HepG2 (cell line): ENCODE results near the gene MDH1B. TPM values are rescaled to one million over a fixed set of nuclear protein-coding genes. Genes with fewer than 3 reads are reported as not detected.
A peak's percentile ranks its signal among the peaks of the same experiment; 100 is the strongest.

ENCODE experiments used
- ATAC-seq: fragments of 200-7000 bp; cut with Tn5 transposase; 3 replicates; pipeline ENCODE4 v1.9.1; 2020; ENCODE audit warnings: mild to moderate bottlenecking, moderate library complexity
- BruUV-seq: library from RNA; stranded (reverse); fragments of 400-500 nt; replicated peaks from 2 replicates; lab custom pipeline; 2021; lab: Mats Ljungman, UMichigan
- CTCF ChIA-PET: fragments of 300-600 bp; formaldehyde crosslinking; extraction: SDS; loops from one replicate; lab custom pipeline; 2021; ENCODE audit warnings: low total read pairs, inconsistent platforms, low intra/inter-chr PET ratio; lab: Yijun Ruan, JAX
- POLR2A ChIA-PET: fragments of 350-600 bp; sonication (Branson Sonifier 250); formaldehyde crosslinking; loops from one replicate; lab custom pipeline; 2020; ENCODE audit warnings: antibody characterized with exemption, inconsistent platforms; lab: Yijun Ruan, JAX
- DNase-seq: peaks from one replicate; pipeline ENCODE4 v3.0.0-alpha.2; 2015; ENCODE audit warnings: low spot score
- FAIRE-seq: peaks from 3 replicates; lab custom pipeline; 2011; peaks lifted over from hg19 to GRCh38; lab: Jason Lieb, UNC
- H2AFZ ChIP-seq: one replicate; pipeline ENCODE4 v1.6.1; 2011; ENCODE audit warnings: low read length, inconsistent platforms
- H3K27ac ChIP-seq: fragments of 300-600 bp; 3 replicates; pipeline ENCODE4 v1.8.0; 2011; ENCODE audit warnings: mixed run types, mild to moderate bottlenecking, mixed read lengths, low read length, inconsistent platforms; ENCODE audit not compliant: insufficient read depth; ENCODE audit errors: extremely low read length
- H3K27me3 ChIP-seq, 2 experiments: fragments of 200-600 bp in 1 of 2; 2 replicates in 1 of 2; 3 replicates in 1 of 2; pipeline versions ENCODE4 v1.6.0 to v1.8.0; 2011; ENCODE audit warnings: low read length in 2 of 2, mild to moderate bottlenecking in 2 of 2, moderate library complexity in 2 of 2, inconsistent platforms in 1 of 2; ENCODE audit not compliant: insufficient read depth in 2 of 2, control insufficient read depth in 1 of 2
- H3K36me3 ChIP-seq, 2 experiments: fragments of 200-600 bp in 1 of 2; replicated peaks in 1 of 2; 2 replicates in 1 of 2; 3 replicates in 1 of 2; pipeline versions ENCODE4 v1.5.1 to v1.8.0; 2011; ENCODE audit warnings: low read length in 2 of 2, inconsistent platforms in 1 of 2; ENCODE audit not compliant: insufficient read depth in 2 of 2, control insufficient read depth in 1 of 2
- H3K4me1 ChIP-seq: 2 replicates; pipeline ENCODE4 v1.5.1; 2012; ENCODE audit warnings: low read length, inconsistent platforms; ENCODE audit not compliant: insufficient read depth
- H3K4me2 ChIP-seq: 2 replicates; pipeline ENCODE4 v1.6.0; 2011; ENCODE audit warnings: low read depth, low read length, inconsistent platforms
- H3K4me3 ChIP-seq, 3 experiments: fragments of 200-600 bp in 1 of 3; sonication (generic), shearing (Covaris generic) in 1 of 3; replicated peaks in 1 of 3; 2 replicates each; pipeline ENCODE4 v1.5.1; 2011 to 2016; ENCODE audit warnings: low read length in 3 of 3, inconsistent platforms in 2 of 3, low read depth in 2 of 3, mild to moderate bottlenecking in 2 of 3, control low read depth in 1 of 3, mixed read lengths in 1 of 3; ENCODE audit not compliant: insufficient read depth in 1 of 3
- H3K79me2 ChIP-seq: one replicate; pipeline ENCODE4 v1.6.1; 2011; ENCODE audit warnings: low read length, inconsistent platforms; ENCODE audit not compliant: insufficient read depth
- H3K9ac ChIP-seq: 2 replicates; pipeline ENCODE4 v1.6.0; 2011; ENCODE audit warnings: mild to moderate bottlenecking, low read depth, low read length, inconsistent platforms; ENCODE audit not compliant: insufficient read depth
- H3K9me3 ChIP-seq: 2 replicates; pipeline ENCODE4 v1.5.1; 2012; ENCODE audit warnings: mild to moderate bottlenecking, low read length
- H4K20me1 ChIP-seq: 2 replicates; pipeline ENCODE4 v1.6.0; 2011; ENCODE audit warnings: inconsistent platforms, mild to moderate bottlenecking, low read length, moderate library complexity; ENCODE audit not compliant: insufficient read depth
- CHD4 ChIP-seq: fragments of 200-600 bp; sonication (generic); IDR thresholded peaks from 2 replicates; pipeline ENCODE4 v1.7.0; 2017; ENCODE audit warnings: mild to moderate bottlenecking, low read length, borderline replicate concordance
- HIVEP1 ChIP-seq: sonication (generic); formaldehyde crosslinking; IDR thresholded peaks from 2 replicates; pipeline ENCODE4 v1.4.0; 2020; ENCODE audit warnings: mild to moderate bottlenecking, missing genetic modification reagents
- in situ Hi-C: cut with HindIII; loops from 2 replicates; pipeline ENCODE4 v1.10.0; 2017; ENCODE audit warnings: low pct_unique_long_range_greater_than_20kb; ENCODE audit not compliant: extremely low pct_ligation_motif_present
- intact Hi-C: fragments of 100-400 bp; cut with micrococcal nuclease; formaldehyde crosslinking; loops from one replicate; pipeline ENCODE4 v1.10.0; 2022; ENCODE audit not compliant: unreplicated experiment
- polyA plus RNA-seq, 8 experiments: library from polyadenylated mRNA; depleted of rRNA in 3 of 8; stranded (reverse) in 7 of 8; unstranded in 1 of 8; fragments of >200 nt; fragmentation: Illumina TruSeq in 4 of 8; extraction: Trizol in 4 of 8; gene quantifications; 2 replicates each; pipeline versions ENCODE4 v1.2.1 to v1.2.3, GENCODE V29; 2011 to 2016; ENCODE audit warnings: low read depth in 4 of 8, missing spikeins in 1 of 8, mixed read lengths in 1 of 8; ENCODE audit not compliant: insufficient read depth in 1 of 8
- total RNA-seq, 5 experiments: library from RNA; depleted of rRNA; stranded (reverse); fragments of >200 nt; fragmentation: Illumina TruSeq; extraction: Trizol; gene quantifications; 2 replicates each; pipeline ENCODE4 v1.2.3, GENCODE V29; 2016; ENCODE audit warnings: low read depth in 1 of 5
- TF ChIP-seq, protein P1 (sequence below): sonication (generic); formaldehyde crosslinking; IDR thresholded peaks from 2 replicates; pipeline ENCODE4 v1.4.0; 2020; ENCODE audit warnings: missing genetic modification reagents, borderline replicate concordance

The MDH1B gene
- total and polyA plus RNA-seq, 2 of the 13 experiments (the other 11 are each of a cell fraction or from before 2014, with no cell fraction given), result 0.17 to 0.86 TPM

DNA sequence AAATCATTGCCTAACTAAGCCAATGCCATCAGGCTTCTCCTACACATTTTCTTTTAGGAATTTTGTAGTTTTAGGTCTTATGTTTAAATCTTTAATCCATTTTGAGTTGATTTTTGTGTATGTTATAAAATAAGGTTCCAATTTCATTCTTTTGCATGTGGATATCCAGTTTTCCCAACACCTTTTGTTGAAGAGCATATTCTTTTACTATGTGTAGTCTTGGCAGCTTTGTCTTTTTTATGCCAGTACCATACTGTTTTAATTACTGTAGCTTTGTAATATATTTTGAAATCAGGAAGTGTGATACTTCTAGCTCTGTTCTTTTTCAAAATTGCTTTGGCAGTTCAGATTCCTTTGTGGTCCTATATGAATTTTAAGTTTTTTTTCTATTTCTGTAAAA is 11.3 kb upstream of the MDH1B start:
- Histone ChIP-seq H3K9me3 (peaks cover 15% of the 10 kb centered on the region), H3K27ac (no peak overlapping the region), H3K9ac (no peak overlapping the region), H3K4me1 (no peaks in the 10 kb centered on the region)
- POLR2A ChIA-PET, result interaction anchor here (1.6 kb wide), 1 partner anchor 11 kb away, joined by 7 read pairs; the partner anchor contains the start of genes FASTKD2 and MDH1B
- no peak for ATAC-seq
- in situ Hi-C loops, result no loop called here
- TF ChIP-seq, protein P1, sequence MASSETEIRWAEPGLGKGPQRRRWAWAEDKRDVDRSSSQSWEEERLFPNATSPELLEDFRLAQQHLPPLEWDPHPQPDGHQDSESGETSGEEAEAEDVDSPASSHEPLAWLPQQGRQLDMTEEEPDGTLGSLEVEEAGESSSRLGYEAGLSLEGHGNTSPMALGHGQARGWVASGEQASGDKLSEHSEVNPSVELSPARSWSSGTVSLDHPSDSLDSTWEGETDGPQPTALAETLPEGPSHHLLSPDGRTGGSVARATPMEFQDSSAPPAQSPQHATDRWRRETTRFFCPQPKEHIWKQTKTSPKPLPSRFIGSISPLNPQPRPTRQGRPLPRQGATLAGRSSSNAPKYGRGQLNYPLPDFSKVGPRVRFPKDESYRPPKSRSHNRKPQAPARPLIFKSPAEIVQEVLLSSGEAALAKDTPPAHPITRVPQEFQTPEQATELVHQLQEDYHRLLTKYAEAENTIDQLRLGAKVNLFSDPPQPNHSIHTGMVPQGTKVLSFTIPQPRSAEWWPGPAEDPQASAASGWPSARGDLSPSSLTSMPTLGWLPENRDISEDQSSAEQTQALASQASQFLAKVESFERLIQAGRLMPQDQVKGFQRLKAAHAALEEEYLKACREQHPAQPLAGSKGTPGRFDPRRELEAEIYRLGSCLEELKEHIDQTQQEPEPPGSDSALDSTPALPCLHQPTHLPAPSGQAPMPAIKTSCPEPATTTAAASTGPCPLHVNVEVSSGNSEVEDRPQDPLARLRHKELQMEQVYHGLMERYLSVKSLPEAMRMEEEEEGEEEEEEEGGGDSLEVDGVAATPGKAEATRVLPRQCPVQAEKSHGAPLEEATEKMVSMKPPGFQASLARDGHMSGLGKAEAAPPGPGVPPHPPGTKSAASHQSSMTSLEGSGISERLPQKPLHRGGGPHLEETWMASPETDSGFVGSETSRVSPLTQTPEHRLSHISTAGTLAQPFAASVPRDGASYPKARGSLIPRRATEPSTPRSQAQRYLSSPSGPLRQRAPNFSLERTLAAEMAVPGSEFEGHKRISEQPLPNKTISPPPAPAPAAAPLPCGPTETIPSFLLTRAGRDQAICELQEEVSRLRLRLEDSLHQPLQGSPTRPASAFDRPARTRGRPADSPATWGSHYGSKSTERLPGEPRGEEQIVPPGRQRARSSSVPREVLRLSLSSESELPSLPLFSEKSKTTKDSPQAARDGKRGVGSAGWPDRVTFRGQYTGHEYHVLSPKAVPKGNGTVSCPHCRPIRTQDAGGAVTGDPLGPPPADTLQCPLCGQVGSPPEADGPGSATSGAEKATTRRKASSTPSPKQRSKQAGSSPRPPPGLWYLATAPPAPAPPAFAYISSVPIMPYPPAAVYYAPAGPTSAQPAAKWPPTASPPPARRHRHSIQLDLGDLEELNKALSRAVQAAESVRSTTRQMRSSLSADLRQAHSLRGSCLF (CRISPR knock-in tag), result no peak
- TF ChIP-seq CHD4 (peak; percentile 85; the same call in 1 of the 2 replicates), HIVEP1 (CRISPR knock-in tag) (no peak)
- TF ChIP-seq, all 625 proteins: peak for 1
- H4K20me1 ChIP-seq, result no peaks in the 10 kb centered on the region; the same call in 1 of the 2 replicates
- no peak overlapping the region for H3K4me2 ChIP-seq
- intact Hi-C loops, result no loop called here
- peaks cover 9 to 84% of the 10 kb centered on the region in 2 experiments; a peak in 4 of 5 replicates for H3K36me3 ChIP-seq
- CTCF ChIA-PET, result no interaction called here
- H3K4me3 ChIP-seq, result no peak overlapping the region
- no peak for DNase-seq
- FAIRE-seq, result no peak
- H3K27me3 ChIP-seq, result no peaks in the 10 kb centered on the region
- BruUV-seq, result no TSS peak
- no peak overlapping the region for H2AFZ ChIP-seq
- peaks cover 36% of the 10 kb centered on the region for H3K79me2 ChIP-seq
